PC-9 (cell line): ENCODE measurements around the gene CALM3. TPM values are rescaled to one million over a fixed set of nuclear protein-coding genes. Genes with fewer than 3 reads are reported as not detected.

Experiments used
- BruUV-seq: library from RNA; stranded (reverse); fragments of 400-500 nt; replicated peaks from 2 replicates; lab custom pipeline; 2021; lab: Mats Ljungman, UMichigan
- CTCF ChIA-PET: fragments of 300-600 bp; sonication (Branson Sonifier 250); formaldehyde crosslinking; loops from one replicate; lab custom pipeline; 2022; ENCODE audit warnings: antibody characterized with exemption; lab: Charles Lee
- POLR2A ChIA-PET: fragments of 300-600 bp; sonication (Branson Sonifier 250); formaldehyde crosslinking; loops from one replicate; lab custom pipeline; 2022; ENCODE audit warnings: antibody characterized with exemption; ENCODE audit not compliant: unreplicated experiment; lab: Charles Lee
- DNase-seq, 2 experiments: peaks; one replicate each; pipeline versions ENCODE4 v3.0.0 to v3.0.0-alpha.2; 2015 to 2022; ENCODE audit warnings: mixed read lengths in 1 of 2
- H2AFZ ChIP-seq: fragments of 200-600 bp; sonication (generic); 2 replicates; pipeline ENCODE4 v1.8.1; 2017; ENCODE audit warnings: antibody characterized with exemption
- H3F3A ChIP-seq: fragments of 200-600 bp; sonication (generic); 2 replicates; pipeline ENCODE4 v1.8.1; 2017; ENCODE audit warnings: antibody characterized with exemption, mild to moderate bottlenecking, low read depth; ENCODE audit not compliant: insufficient read depth
- H3K27ac ChIP-seq: fragments of 200-600 bp; sonication (generic); 2 replicates; pipeline ENCODE4 v1.6.1; 2016; ENCODE audit warnings: mixed run types
- H3K27me3 ChIP-seq: fragments of 200-600 bp; sonication (generic); 2 replicates; pipeline ENCODE4 v1.6.1; 2016; ENCODE audit warnings: low read depth, mixed run types; ENCODE audit not compliant: insufficient read depth
- H3K36me3 ChIP-seq: fragments of 200-600 bp; sonication (generic); 2 replicates; pipeline ENCODE4 v1.6.1; 2016; ENCODE audit warnings: low read depth, mixed run types
- H3K4me1 ChIP-seq: fragments of 200-600 bp; sonication (generic); replicated peaks from 2 replicates; pipeline ENCODE4 v1.6.1; 2016; ENCODE audit warnings: mixed run types; ENCODE audit not compliant: insufficient read depth
- H3K4me2 ChIP-seq: fragments of 200-600 bp; sonication (generic); 2 replicates; pipeline ENCODE4 v1.6.1; 2017; ENCODE audit warnings: mixed run types
- H3K4me3 ChIP-seq: fragments of 200-600 bp; sonication (generic); 2 replicates; pipeline ENCODE4 v1.6.1; 2016; ENCODE audit warnings: mixed run types
- H3K79me2 ChIP-seq: fragments of 200-600 bp; sonication (generic); 2 replicates; pipeline ENCODE4 v1.6.1; 2017; ENCODE audit warnings: low read depth, mixed run types
- H3K9me2 ChIP-seq: fragments of 200-600 bp; sonication (generic); 2 replicates; pipeline ENCODE4 v1.8.1; 2017; ENCODE audit warnings: mild to moderate bottlenecking; ENCODE audit not compliant: insufficient read depth
- H3K9me3 ChIP-seq: fragments of 200-600 bp; sonication (generic); 2 replicates; pipeline ENCODE4 v1.8.1; 2016; ENCODE audit warnings: low read depth; ENCODE audit not compliant: insufficient read depth
- H4K20me1 ChIP-seq: fragments of 200-600 bp; sonication (generic); 2 replicates; pipeline ENCODE4 v1.8.1; 2017; ENCODE audit not compliant: insufficient read depth
- CTCF ChIP-seq: fragments of 200-600 bp; sonication (generic); conservative IDR thresholded peaks from 2 replicates; pipeline ENCODE4 v1.6.1; 2017; ENCODE audit warnings: mixed run types, antibody characterized with exemption, mild to moderate bottlenecking, moderate library complexity
- EZH2 ChIP-seq: fragments of 200-600 bp; sonication (generic); IDR thresholded peaks from 2 replicates; pipeline ENCODE4 v1.8.0; 2017; ENCODE audit warnings: antibody characterized with exemption, low read depth
- intact Hi-C: fragments of 100-400 bp; cut with micrococcal nuclease; formaldehyde crosslinking; loops from one replicate; pipeline ENCODE4 v1.10.0; 2022; ENCODE audit not compliant: unreplicated experiment
- total RNA-seq: library from RNA; stranded (reverse); gene quantifications from 2 replicates; pipeline ENCODE4 v1.2.3, GENCODE V29; 2021

The CALM3 gene
- total RNA-seq, 1 experiment from 2014 or later: 239 TPM

GRCh38 chr19:46564701-46565100, 36.4 kb upstream of the CALM3 start:
- H3K36me3 ChIP-seq: no peaks in the 10 kb centered on the region
- H3K4me2 ChIP-seq: no peak overlapping the region
- no peaks in the 10 kb centered on the region for H3K4me1 ChIP-seq
- H2AFZ ChIP-seq: no peak overlapping the region
- no peaks in the 10 kb centered on the region for H3K9me3 ChIP-seq
- H4K20me1 ChIP-seq: no peaks in the 10 kb centered on the region
- no peaks in the 10 kb centered on the region for H3K79me2 ChIP-seq
- no peaks in the 10 kb centered on the region for H3F3A ChIP-seq
- H3K9me2 ChIP-seq: no peaks in the 10 kb centered on the region
- POLR2A ChIA-PET: no interaction called here
- H3K27ac ChIP-seq: no peak overlapping the region
- no TSS peak for BruUV-seq
- intact Hi-C loops: no loop called here
- CTCF ChIA-PET: no interaction called here
- DNase-seq: no peak
- no peak overlapping the region for H3K4me3 ChIP-seq
- no peaks in the 10 kb centered on the region for H3K27me3 ChIP-seq
- TF ChIP-seq CTCF (no peak), EZH2 (no peak)

- H3K4me3 ChIP-seq: no peak overlapping the region
- H3K27me3 ChIP-seq: no peaks in the 10 kb centered on the region
- no peaks in the 10 kb centered on the region for H3K9me2 ChIP-seq
- ChIA-PET CTCF (interaction anchor here (0.5 to 1.4 kb wide), 3 partner anchors 14 to 90 kb away, joined by 4 to 10 read pairs (median 7); partner anchors contain the start of gene DACT3), POLR2A (no interaction called here)
- H3K4me1 ChIP-seq: no peaks in the 10 kb centered on the region
- no peak overlapping the region for H3K4me2 ChIP-seq
- H3K36me3 ChIP-seq: no peaks in the 10 kb centered on the region
- no TSS peak for BruUV-seq
- H3F3A ChIP-seq: 0 out of 2 replicates have a peak, but pooled peaks cover 3% of the 10 kb centered on the region
- intact Hi-C loops: no loop called here
- no peak for TF ChIP-seq EZH2
- TF ChIP-seq CTCF: peak; percentile 39; the same call in 1 of the 2 replicates
- peak; percentile 42 to 51 for DNase-seq
- H3K27ac ChIP-seq: no peak overlapping the region
- no peaks in the 10 kb centered on the region for H3K9me3 ChIP-seq
- H2AFZ ChIP-seq: no peak overlapping the region
- H3K79me2 ChIP-seq: no peaks in the 10 kb centered on the region
- no peaks in the 10 kb centered on the region for H4K20me1 ChIP-seq
These were observed 29.6 kb upstream of the CALM3 start for GRCh38 chr19:46571495-46571894.

- no peaks in the 10 kb centered on the region for H3K36me3 ChIP-seq
- TF ChIP-seq EZH2 (no peak), CTCF (no peak)
- no peaks in the 10 kb centered on the region for H4K20me1 ChIP-seq
- no peak overlapping the region for H2AFZ ChIP-seq
- DNase-seq: no peak
- no peaks in the 10 kb centered on the region for H3K79me2 ChIP-seq
- H3K4me3 ChIP-seq: no peak overlapping the region
- ChIA-PET CTCF (no interaction called here), POLR2A (no interaction called here)
- no peaks in the 10 kb centered on the region for H3K9me3 ChIP-seq
- peaks cover 6% of the 10 kb centered on the region; the same call in 1 of the 2 replicates for H3F3A ChIP-seq
- H3K27ac ChIP-seq: no peak overlapping the region
- H3K9me2 ChIP-seq: no peaks in the 10 kb centered on the region
- H3K27me3 ChIP-seq: no peaks in the 10 kb centered on the region
- H3K4me1 ChIP-seq: no peaks in the 10 kb centered on the region
- intact Hi-C loops: no loop called here
- no peak overlapping the region for H3K4me2 ChIP-seq
- BruUV-seq: no TSS peak
These were observed 27.2 kb upstream of the CALM3 start for GRCh38 chr19:46573679-46574498.
